Raji (cell line): ENCODE results near the gene TAAR1.

Source experiments
- POLR2A ChIP-seq: IDR thresholded peaks from 2 replicates; pipeline ENCODE4 v1.6.1; 2011; ENCODE audit warnings: low read depth, low read length, control low read depth; ENCODE audit not compliant: insufficient read depth

Gene TAAR1

DNA sequence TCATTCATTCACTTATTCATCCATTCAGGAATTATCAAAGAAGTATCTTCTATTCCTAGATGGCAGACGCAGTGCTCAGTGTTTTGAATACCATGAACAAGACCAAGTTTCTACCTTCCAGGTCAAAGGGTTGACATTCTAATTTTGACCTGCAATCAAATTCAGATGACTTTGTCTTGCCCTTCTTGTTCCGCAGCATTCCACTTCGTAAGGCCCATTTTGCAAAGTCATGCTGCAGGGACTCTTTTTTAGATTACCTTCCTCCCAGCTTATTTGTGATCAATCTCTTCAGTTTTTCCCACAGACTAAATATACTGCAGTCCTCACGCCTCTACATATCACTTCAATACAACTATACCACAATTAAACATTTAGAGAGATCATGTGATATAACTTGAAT is 7.1 kb upstream of the TAAR1 start:
- TF ChIP-seq POLR2A: no peak

DNA sequence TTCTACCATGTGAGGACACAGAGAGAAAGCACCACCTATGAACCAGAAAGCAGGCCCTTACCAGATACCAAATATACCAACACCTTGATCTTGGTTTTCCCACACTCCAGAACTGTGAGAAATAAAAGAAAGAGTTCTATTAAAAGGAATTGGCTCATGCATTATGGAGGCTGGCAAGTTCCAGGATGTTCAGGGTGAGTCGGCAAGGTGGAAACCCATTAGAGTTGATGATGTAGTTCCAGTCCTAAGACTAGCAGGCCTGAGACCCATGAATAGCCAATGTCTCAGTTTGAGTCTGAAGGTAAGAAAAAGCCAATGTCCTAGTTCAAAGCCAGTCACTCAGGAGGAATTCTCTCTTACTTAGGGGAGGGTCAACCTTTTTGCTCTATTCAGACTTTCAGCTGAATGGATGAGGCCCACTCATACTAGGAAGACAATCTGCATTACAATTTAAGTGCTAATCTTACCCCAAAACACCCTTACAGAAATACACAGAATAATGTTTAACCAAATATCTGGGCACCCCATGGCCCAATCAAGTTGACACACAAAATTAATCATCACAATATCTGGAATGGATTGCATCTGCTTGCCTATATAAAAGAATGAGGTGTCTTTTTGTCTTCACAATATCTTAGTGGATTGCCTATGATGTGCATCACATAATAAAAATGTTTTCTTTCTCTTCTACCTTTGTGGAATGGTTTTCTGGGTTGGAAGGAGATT is 5.5 kb upstream of the TAAR1 start:
- no peak for TF ChIP-seq POLR2A

DNA sequence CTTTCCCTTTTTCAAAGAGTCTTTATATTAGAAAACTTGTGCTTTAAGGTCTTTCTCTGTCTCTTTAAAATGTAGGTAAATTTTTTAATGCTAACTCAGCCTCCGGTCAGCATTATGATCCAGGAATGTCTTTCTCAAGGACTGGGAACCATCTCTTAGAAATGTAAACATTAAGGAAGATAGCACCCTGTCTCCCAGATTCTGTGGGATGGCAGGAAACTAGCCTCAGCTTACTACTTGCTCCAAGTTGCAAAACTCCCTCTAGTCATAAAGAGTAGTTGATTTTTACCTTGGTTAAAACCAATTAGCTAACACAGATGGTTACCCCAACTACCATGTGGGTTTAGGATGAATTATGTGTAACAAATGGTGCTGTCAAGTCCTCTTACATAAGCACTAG is 4.7 kb upstream of the TAAR1 start:
- TF ChIP-seq POLR2A: no peak

DNA sequence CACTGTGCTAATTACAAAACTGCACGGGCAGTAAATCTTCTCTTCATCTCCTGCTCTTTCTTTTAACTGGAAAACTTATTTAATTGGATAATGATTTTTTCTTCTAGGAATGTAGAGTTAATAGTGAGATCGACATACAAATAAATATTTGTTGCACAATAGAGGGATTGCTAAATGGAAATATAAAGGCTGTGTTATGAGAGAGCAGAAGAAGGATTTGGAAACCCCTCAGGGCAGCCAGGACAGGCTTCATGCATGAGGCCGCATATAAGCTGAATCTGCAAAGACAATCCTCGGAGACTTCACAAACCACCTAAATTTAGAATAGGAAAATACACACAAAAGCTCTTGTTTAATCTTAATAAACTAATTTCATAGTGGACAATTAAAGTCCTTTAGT is 2.9 kb upstream of the TAAR1 start:
- TF ChIP-seq POLR2A: no peak

DNA sequence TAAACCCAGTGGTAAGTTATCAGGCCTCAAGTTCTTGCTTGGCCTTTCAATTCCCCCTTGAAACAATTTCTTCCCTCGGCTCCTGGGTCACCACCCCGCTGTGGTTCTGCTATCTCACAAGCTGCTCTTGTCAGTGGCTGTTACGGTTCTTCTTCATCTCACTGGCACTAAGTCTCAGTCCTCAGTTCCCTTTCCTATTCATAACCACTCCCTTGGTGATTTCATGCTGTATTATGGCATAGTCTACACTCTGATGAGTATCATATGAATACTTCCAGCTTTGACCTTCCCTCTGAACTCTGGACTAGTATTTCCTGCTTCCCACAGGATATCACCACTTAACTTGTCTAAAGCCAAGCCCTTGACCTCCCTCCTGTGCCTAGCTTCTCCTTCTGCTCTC is 7.9 kb downstream of the TAAR1 start:
- no peak for TF ChIP-seq POLR2A

DNA sequence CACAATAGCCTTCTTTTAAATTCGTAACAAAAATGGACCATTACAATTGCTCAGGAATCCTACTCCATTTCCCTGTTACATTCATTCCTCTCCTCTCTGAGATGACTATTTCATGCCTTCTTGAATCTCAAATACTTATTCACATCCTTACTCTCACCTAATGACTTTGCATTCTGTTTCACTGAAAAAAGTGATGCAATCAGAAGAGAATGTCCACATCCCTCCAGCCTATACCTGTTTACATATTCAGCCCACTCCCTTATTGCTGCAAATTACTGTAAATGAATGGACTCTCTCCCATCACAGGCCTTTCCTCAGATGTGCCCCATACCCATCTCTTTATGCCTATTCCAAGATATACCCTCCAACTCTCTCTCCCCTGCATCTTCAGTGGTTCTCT is 8.6 kb downstream of the TAAR1 start:
- no peak for TF ChIP-seq POLR2A

DNA sequence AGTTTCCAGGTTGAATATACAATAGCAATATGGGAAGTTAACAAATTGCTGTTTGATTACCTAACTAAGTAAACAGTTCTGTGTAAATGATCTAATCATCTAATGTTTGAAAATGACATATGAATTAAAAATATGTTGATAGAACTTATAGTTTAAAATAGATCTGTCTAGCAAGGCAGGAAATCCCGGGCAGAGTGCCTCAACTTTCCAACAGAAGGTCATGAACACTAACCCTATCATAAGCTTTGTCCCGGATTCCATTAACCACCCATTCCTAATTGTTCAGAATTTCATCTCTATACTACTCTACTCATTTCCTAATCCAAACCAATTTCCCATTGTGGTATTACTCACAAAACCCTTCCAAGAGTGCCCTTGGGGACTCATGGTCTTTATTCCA is 10.2 kb downstream of the TAAR1 start:
- no peak for TF ChIP-seq POLR2A

DNA sequence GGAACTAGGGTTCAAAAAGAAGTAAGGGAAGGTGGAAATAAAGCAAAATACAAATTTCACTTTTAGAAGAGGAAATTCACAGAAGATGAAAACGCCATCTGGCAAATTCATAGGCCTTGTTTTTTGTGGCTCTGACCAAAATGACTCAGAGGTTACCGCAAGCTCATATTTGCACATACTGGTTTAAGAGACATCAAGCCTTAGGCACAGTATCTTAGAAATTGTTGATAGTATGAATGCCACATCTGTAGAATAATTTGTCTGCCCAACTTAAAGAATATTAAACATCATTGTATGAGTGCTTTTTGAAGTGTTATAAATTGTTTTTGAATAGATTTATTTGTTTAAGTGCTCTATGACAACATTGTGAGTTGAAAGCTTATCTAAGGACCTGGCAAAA is 10.6 kb downstream of the TAAR1 start:
- TF ChIP-seq POLR2A: no peak

DNA sequence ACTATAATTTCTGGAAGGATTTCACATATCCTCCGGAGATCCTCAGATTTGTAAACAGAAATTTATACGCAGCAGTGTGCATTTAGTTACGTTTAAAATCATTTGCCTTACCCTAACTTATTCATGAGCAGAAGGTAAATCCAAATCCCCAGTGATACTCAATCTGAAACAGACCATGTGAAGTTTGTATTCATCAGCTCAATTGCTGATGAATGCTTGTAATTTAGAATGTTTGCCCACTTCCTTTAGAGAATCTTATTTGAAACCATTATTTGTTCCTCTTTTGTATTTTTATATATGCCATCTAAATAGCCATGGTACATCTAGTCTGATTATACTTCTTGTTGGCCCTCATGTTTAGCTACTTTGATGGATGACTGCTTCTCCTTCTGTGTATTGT is 15.4 kb downstream of the TAAR1 start:
- no peak for TF ChIP-seq POLR2A

DNA sequence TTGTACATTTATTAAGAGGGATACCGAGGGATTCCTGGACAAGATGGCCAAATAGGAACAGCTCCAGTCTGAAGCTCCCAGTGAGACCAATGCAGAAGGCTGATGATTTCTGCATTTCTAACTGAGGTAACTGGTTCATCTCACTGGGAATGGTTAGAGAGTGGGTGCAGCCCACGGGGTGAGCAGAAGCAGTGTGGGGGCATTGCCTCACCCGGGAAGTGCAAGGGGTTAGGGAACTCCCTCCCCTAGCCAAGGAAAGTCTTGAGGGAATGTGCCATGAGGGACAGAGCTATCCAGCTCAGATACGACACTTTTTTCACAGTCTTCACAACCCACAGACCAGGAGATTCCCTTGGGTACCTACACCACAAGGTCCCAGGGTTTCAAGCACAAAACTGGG is 24.2 kb downstream of the TAAR1 start:
- no peak for TF ChIP-seq POLR2A

DNA sequence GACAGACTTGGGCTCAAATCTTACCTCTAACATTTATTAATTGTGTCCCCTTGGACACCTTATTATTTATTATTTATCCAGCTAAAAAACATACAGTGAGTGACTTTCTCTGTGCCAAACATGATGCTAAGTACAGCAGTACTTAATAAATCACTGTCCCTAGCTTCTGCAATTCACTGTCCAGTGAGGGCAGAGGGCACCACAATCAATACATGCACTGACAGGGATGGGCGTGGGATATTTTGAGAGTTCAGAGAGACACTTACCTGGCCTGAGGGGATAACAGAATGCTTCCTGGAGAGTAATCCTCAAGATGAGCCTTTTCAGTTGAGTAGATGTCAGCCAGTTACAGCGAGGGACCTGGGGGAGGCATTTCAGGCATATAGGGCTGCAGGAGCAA is 25.6 kb downstream of the TAAR1 start:
- TF ChIP-seq POLR2A: no peak

DNA sequence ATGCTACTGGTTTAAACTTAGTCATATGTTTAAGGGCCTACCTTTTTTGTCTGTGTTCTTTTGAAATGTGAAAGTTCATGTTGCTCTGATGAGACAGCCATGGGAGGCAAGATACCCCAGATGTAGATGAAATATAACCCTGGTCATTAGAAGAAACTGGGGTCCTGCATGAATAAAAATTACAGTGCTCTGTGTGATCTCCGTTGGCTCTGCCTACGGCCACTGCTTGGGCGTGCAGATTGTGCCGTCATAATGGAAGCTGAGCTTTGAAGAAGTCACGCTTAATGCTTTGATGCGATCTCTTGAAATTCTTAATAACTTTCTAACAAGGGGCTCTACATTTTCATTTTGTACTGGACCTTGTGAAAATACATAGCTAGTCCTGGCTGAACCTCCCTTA is 34.8 kb downstream of the TAAR1 start, which contains the start of gene TAAR2:
Gene TAAR2 (minus strand): TSS at position 101 of the 400 bp plus-strand sequence. CDS start 0 bp downstream, at position 101.
- no peak for TF ChIP-seq POLR2A

DNA sequence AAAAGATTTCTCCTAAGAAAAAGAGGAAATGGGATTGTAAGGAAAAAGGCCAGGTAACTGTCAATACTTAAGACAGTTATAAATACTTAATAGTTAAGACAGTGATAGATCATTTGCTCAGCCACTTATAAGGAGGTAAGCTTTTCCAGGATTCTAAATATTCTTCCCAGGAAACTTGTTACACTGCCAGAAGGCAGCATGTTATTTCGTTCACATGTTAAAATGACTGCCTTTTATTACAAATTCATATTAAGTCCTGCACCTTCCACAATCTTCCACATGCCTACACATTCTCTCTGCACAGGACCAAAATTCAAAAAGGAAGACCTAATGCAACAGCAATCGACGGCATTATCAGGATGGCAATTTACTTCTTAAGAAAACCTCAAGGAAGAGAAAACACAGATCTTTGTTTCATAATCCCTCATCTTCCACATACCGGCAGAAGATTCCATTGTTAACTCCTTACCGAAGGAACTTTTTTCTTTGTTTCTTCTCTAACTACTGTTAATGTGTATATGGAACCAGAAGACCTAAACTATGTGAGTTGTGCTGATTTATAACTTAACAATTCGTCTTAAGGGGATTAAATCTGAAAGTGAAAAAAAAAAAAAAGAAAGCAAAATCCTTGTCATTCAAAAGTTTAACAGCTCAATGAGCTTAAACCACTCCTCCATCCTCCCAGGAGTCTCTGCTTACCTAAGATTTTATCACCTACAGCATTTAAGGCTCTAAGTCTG is 35.7 kb downstream of the TAAR1 start:
- no peak for TF ChIP-seq POLR2A

DNA sequence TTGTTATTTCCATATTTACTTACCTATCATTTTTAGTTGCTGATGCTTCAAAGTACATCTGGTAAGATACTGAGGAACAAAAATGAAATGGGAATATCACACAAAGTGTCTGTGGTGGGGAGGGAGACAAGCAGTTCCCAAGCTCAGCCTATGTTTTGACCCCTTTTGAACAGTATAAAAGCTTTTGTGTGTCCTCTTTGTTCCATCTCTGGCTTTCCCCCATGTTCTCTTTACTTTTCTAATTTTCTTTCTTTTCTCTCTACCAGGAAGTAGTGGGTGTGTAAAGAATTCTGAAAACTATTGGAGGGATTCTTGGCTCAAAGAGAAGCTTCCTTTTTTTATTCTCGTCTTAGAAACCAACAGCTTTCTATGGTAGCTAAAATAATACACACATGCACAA is 42.3 kb downstream of the TAAR1 start:
- no peak for TF ChIP-seq POLR2A

DNA sequence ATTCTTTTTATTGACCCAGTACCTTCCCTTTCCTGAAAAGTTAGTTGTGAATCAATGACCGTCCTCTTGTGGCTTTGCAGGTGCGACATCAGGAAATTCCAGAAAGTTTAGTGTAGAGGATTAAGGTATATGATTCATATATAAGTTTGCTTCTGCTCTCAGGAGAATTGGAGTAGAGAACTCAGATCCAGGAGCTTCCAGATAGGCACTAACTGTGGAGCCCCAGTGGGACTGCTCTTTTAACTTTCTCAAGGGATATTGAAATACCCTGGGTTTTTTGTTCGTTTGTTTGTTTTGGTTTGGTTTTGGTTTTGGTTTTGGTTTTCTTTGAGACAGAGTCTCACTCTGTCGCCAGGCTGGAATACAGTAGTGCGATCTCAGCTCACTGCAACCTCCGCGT is 44.4 kb downstream of the TAAR1 start:
- TF ChIP-seq POLR2A: no peak

DNA sequence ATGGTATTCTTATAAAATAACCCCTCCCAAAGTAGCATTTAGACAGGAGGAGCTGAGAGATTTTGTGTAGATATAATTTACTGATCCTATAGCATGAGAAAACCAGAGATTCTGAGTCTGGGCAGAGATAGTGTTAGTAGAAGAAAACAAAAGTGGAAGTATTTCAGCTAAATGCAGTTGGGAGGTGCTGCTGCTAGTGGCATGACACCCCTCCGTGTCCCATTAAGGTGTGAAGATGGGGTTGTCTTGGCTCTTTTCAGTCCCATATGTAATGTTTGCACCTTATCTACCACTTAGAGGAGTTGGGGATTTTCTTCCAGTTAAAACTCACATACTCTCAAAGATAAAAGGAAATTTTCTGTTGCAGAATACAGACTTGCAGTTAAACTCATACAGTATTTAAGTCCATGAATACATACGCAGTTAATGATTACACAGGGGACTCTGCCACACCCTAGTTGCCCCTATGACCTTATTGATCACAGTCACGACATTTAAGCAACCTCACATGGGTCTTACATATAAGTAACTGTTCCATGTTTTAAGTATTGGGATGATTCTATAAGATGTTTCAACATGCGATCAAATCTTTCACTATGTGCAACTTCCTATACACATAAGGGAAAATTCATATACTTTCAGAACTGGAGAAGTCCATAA is 46.4 kb downstream of the TAAR1 start:
- no peak for TF ChIP-seq POLR2A
